Liver (tissue), 9 donors: ENCODE data around the gene PPM1J. TPM values are rescaled to one million over a fixed set of nuclear protein-coding genes. Genes with fewer than 3 reads are reported as not detected.

Experiments
- DNase-seq: peaks from one replicate; pipeline ENCODE4 v3.0.0-alpha.2; 2017; ENCODE audit warnings: low spot score
- H3K27ac ChIP-seq, 2 donors: one replicate each; pipeline ENCODE4 v1.7.0; 2013; ENCODE audit warnings: inconsistent platforms in 2 of 2, low read length in 2 of 2, control low read depth in 1 of 2, low read depth in 1 of 2, mild to moderate bottlenecking in 1 of 2
- H3K27me3 ChIP-seq, 4 donors: one replicate each; pipeline versions ENCODE4 v1.6.1 to v1.7.0; 2013; ENCODE audit warnings: low read length in 3 of 4, inconsistent platforms in 1 of 4, mild to moderate bottlenecking in 1 of 4, moderate library complexity in 1 of 4; ENCODE audit not compliant: control insufficient read depth in 4 of 4, insufficient read depth in 4 of 4
- H3K36me3 ChIP-seq, 4 donors: one replicate each; pipeline versions ENCODE4 v1.6.1 to v1.7.0; 2013; ENCODE audit warnings: low read length in 3 of 4, mild to moderate bottlenecking in 3 of 4, low read depth in 1 of 4, moderate library complexity in 1 of 4; ENCODE audit not compliant: control insufficient read depth in 4 of 4, insufficient read depth in 3 of 4
- H3K4me1 ChIP-seq, 4 donors: one replicate each; pipeline versions ENCODE4 v1.6.1 to v1.7.0; 2013; ENCODE audit warnings: low read length in 3 of 4, mild to moderate bottlenecking in 3 of 4, moderate library complexity in 1 of 4; ENCODE audit not compliant: control insufficient read depth in 4 of 4, insufficient read depth in 4 of 4
- H3K4me3 ChIP-seq, 3 donors: one replicate each; pipeline versions ENCODE4 v1.6.1 to v1.7.0; 2013; ENCODE audit warnings: low read length in 3 of 3, control low read depth in 1 of 3, low read depth in 1 of 3, mild to moderate bottlenecking in 1 of 3
- H3K9ac ChIP-seq, 2 donors: one replicate each; pipeline ENCODE4 v1.7.0; 2013; ENCODE audit warnings: low read length in 2 of 2, mild to moderate bottlenecking in 2 of 2, moderate library complexity in 2 of 2, control low read depth in 1 of 2, low read depth in 1 of 2
- H3K9me3 ChIP-seq, 4 donors: one replicate each; pipeline versions ENCODE4 v1.6.1 to v1.7.0; 2013; ENCODE audit warnings: low read length in 3 of 4; ENCODE audit not compliant: control insufficient read depth in 4 of 4
- EGR1 ChIP-seq, 2 donors: IDR thresholded peaks; 2 replicates each; pipeline ENCODE4 v1.6.1; 2016 to 2018; ENCODE audit warnings: antibody characterized with exemption in 2 of 2, low read depth in 2 of 2
- FOXA1 ChIP-seq: IDR thresholded peaks from 2 replicates; pipeline ENCODE4 v1.6.1; 2016; ENCODE audit warnings: antibody characterized with exemption
- HNF4A ChIP-seq, 2 donors: conservative IDR thresholded peaks; 2 replicates each; pipeline ENCODE4 v1.6.1; 2016; ENCODE audit warnings: antibody characterized with exemption in 2 of 2, mild to moderate bottlenecking in 2 of 2
- HNF4G ChIP-seq: IDR thresholded peaks from 2 replicates; pipeline ENCODE4 v1.6.1; 2016; ENCODE audit warnings: antibody characterized with exemption
- JUND ChIP-seq, 2 donors: IDR thresholded peaks; 2 replicates each; pipeline ENCODE4 v1.6.1; 2016; ENCODE audit warnings: antibody characterized with exemption in 2 of 2
- NR2F2 ChIP-seq: IDR thresholded peaks from 2 replicates; pipeline ENCODE4 v1.6.1; 2016; ENCODE audit warnings: antibody characterized with exemption
- RAD21 ChIP-seq, 2 donors: IDR thresholded peaks; 2 replicates each; pipeline ENCODE4 v1.6.1; 2016; ENCODE audit warnings: antibody characterized with exemption in 2 of 2, mild to moderate bottlenecking in 2 of 2
- RXRA ChIP-seq, 2 donors: IDR thresholded peaks; 2 replicates each; pipeline ENCODE4 v1.6.1; 2017 to 2018; ENCODE audit warnings: antibody characterized with exemption in 2 of 2, mild to moderate bottlenecking in 1 of 2
- SP1 ChIP-seq: IDR thresholded peaks from 2 replicates; pipeline ENCODE4 v1.6.1; 2018; ENCODE audit warnings: antibody characterized with exemption, mild to moderate bottlenecking
- TAF1 ChIP-seq: conservative IDR thresholded peaks from 2 replicates; pipeline ENCODE4 v1.6.1; 2016; ENCODE audit warnings: antibody characterized with exemption, mild to moderate bottlenecking
- YY1 ChIP-seq: IDR thresholded peaks from 2 replicates; pipeline ENCODE4 v1.6.1; 2016; ENCODE audit warnings: antibody characterized with exemption, mild to moderate bottlenecking
- WGBS: extraction: QIAGEN DNeasy Blood & Tissue Kit; methylation state at CpG from one replicate; pipeline ENCODE4 v1.1.7; 2013; 5-methylcytosine and 5-hydroxymethylcytosine counted together
- polyA plus RNA-seq, 2 donors: library from polyadenylated mRNA; stranded (reverse) in 1 of 2; unstranded in 1 of 2; fragments of 200-250 nt in 1 of 2; fragments of >200 nt in 1 of 2; fragmentation: Nextera tagmentation in 1 of 2; extraction: Ambion mirVana in 1 of 2; gene quantifications; one replicate each; pipeline versions ENCODE4 v1.2.1 to v1.2.3, GENCODE V29; 2013 to 2015
- total RNA-seq, 2 donors: library from RNA; depleted of rRNA; stranded (reverse); fragments of >200 nt; gene quantifications; one replicate each; pipeline ENCODE4 v1.2.3, GENCODE V29; 2014
- TF ChIP-seq, protein P1 (sequence below): fragments of 150-350 bp; IDR thresholded peaks from 2 replicates; pipeline ENCODE4 v1.5.1; 2017; ENCODE audit warnings: improper control_type of control experiment, low read depth, low read length; ENCODE audit not compliant: missing input control
- TF ChIP-seq, protein P2 (sequence below): IDR thresholded peaks from 2 replicates; pipeline ENCODE4 v1.6.1; 2016; ENCODE audit warnings: antibody characterized with exemption
- TF ChIP-seq, protein P3 (sequence below): IDR thresholded peaks from 2 replicates; pipeline ENCODE4 v1.6.1; 2016; ENCODE audit warnings: antibody characterized with exemption
- TF ChIP-seq, protein P4 (sequence below): IDR thresholded peaks from 2 replicates; pipeline ENCODE4 v1.6.1; 2016; ENCODE audit warnings: antibody characterized with exemption, mild to moderate bottlenecking
- TF ChIP-seq, protein P5 (sequence below): IDR thresholded peaks from 2 replicates; pipeline ENCODE4 v1.6.1; 2016; ENCODE audit warnings: antibody characterized with exemption
- donor health status: healthy.
- donor health status: healthy.
- donor health status: healthy.
- donor health status: healthy.
- donor health status: healthy.

The PPM1J gene
- total and polyA plus RNA-seq, 4 donors: 0.08 to 0.17 TPM; not detected in 2

DNA sequence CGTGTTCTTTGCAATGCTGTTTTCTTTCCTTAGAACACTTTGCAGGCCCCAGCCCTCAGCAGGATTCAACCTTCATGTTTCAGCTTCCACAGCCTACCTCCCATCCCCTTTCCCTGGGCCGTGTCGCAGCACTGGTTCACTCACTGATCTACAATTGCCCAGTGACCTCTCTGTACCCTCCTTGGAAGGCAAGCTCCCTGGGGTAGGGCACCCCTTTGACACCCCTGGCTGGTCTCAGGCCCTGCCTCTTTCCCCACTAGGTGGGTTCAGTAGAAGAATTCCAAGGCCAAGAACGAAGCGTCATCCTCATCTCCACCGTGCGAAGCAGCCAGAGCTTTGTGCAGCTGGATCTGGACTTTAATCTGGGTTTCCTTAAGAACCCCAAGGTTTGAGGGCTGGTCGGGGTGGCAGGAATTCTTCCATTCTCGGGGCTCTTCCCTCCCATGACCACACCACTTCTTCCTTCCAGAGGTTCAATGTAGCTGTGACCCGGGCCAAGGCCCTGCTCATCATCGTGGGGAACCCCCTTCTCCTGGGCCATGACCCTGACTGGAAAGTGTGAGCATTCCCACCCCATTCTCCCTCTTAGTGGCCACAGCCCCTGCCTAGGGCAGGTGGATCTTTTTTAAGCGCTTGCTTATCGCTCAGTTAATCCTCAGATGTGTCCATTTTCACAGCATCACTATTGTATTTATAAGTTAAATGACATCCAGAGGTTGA, 15.5 kb downstream of the PPM1J start:
- Histone ChIP-seq H3K27me3 (no peaks in the 10 kb centered on the region), H3K9me3 (no peaks in the 10 kb centered on the region), H3K27ac (peak overlapping the region; percentile 74 to 75), H3K9ac (peak overlapping the region in 1 of 2 donors; percentile 22), H3K4me1 (peaks cover 21 to 46% (median 39%) of the 10 kb centered on the region in 4 donors), H3K4me3 (no peak overlapping the region), H3K36me3 (peaks cover 2 to 20% (median 6%) of the 10 kb centered on the region in 4 donors)
- no peak for DNase-seq
- TF ChIP-seq, protein P1, sequence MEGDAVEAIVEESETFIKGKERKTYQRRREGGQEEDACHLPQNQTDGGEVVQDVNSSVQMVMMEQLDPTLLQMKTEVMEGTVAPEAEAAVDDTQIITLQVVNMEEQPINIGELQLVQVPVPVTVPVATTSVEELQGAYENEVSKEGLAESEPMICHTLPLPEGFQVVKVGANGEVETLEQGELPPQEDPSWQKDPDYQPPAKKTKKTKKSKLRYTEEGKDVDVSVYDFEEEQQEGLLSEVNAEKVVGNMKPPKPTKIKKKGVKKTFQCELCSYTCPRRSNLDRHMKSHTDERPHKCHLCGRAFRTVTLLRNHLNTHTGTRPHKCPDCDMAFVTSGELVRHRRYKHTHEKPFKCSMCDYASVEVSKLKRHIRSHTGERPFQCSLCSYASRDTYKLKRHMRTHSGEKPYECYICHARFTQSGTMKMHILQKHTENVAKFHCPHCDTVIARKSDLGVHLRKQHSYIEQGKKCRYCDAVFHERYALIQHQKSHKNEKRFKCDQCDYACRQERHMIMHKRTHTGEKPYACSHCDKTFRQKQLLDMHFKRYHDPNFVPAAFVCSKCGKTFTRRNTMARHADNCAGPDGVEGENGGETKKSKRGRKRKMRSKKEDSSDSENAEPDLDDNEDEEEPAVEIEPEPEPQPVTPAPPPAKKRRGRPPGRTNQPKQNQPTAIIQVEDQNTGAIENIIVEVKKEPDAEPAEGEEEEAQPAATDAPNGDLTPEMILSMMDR: no peak
- TF ChIP-seq, protein P2, sequence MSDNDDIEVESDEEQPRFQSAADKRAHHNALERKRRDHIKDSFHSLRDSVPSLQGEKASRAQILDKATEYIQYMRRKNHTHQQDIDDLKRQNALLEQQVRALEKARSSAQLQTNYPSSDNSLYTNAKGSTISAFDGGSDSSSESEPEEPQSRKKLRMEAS: no peak
- TF ChIP-seq YY1 (no peak), SP1 (no peak)
- WGBS: 74% methylated on average over 13 of the region's 13 CpGs

DNA sequence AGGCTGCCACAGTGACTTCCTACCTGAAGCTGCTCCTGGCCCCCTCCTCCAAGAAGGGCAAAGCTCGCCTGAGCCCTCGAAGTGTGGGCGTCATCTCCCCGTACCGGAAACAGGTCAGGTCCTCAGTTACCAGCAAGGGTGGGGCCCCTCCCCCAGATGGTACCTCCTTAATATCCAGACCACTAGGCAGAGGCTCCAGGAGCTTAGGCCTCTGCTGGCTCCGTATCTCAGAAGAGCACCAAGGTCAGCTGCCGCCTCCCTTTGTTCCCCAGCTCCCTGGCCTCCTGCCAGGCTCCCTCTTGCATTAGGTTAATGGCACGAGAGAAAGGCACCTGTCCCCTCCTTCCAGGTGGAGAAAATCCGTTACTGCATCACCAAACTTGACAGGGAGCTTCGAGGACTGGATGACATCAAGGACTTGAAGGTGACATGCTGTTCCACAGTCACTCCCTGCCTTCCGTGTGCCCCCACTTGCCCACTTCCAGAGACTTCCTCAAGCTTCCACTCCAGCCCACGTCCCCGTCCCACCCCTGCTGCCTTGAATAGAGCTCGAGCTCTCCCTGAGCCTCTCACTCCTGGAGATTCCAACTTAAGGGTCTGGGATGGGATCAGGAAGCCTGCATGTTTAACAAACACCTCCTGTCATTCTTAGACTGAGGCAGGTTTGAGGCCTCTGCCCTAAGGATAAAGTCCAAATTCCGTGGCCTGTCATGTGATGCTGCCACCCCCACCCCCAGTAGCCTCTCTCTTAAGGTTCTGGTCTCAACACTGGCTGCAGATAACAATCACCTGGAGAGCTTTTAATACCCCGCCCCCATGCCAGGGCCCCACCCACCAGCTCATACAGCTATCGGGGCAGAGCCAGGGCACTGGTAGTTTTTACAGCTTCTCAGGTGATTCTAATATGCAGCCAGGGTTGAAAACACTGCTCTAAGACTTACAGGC, 16.5 kb downstream of the PPM1J start:
- WGBS: 41% methylated on average over 17 of the region's 17 CpGs
- Histone ChIP-seq H3K27ac (peak overlapping the region; percentile 53 to 74), H3K27me3 (no peaks in the 10 kb centered on the region), H3K36me3 (peaks cover 2 to 29% (median 11%) of the 10 kb centered on the region in 4 donors), H3K4me1 (peaks cover 21 to 41% (median 37%) of the 10 kb centered on the region in 4 donors), H3K9ac (peak overlapping the region in 1 of 2 donors; percentile 49), H3K4me3 (peak overlapping the region in 1 of 3 donors; percentile 12), H3K9me3 (no peaks in the 10 kb centered on the region)
- DNase-seq: peak; percentile 69
- TF ChIP-seq, protein P3, sequence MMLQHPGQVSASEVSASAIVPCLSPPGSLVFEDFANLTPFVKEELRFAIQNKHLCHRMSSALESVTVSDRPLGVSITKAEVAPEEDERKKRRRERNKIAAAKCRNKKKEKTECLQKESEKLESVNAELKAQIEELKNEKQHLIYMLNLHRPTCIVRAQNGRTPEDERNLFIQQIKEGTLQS: no peak
- TF ChIP-seq, protein P4, sequence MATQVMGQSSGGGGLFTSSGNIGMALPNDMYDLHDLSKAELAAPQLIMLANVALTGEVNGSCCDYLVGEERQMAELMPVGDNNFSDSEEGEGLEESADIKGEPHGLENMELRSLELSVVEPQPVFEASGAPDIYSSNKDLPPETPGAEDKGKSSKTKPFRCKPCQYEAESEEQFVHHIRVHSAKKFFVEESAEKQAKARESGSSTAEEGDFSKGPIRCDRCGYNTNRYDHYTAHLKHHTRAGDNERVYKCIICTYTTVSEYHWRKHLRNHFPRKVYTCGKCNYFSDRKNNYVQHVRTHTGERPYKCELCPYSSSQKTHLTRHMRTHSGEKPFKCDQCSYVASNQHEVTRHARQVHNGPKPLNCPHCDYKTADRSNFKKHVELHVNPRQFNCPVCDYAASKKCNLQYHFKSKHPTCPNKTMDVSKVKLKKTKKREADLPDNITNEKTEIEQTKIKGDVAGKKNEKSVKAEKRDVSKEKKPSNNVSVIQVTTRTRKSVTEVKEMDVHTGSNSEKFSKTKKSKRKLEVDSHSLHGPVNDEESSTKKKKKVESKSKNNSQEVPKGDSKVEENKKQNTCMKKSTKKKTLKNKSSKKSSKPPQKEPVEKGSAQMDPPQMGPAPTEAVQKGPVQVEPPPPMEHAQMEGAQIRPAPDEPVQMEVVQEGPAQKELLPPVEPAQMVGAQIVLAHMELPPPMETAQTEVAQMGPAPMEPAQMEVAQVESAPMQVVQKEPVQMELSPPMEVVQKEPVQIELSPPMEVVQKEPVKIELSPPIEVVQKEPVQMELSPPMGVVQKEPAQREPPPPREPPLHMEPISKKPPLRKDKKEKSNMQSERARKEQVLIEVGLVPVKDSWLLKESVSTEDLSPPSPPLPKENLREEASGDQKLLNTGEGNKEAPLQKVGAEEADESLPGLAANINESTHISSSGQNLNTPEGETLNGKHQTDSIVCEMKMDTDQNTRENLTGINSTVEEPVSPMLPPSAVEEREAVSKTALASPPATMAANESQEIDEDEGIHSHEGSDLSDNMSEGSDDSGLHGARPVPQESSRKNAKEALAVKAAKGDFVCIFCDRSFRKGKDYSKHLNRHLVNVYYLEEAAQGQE: peak; percentile 82
- peak; percentile 95 for TF ChIP-seq HNF4G
- TF ChIP-seq NR2F2: peak; percentile 15
- no peak for TF ChIP-seq EGR1 (IDR thresholded peaks at IDR 0.05; ENCODE audit: low read depth in 2 of 2)
- TF ChIP-seq RXRA (IDR thresholded peaks at IDR 0.05): peak; percentile 46 to 55
- TF ChIP-seq RAD21 (IDR thresholded peaks at IDR 0.05): peak in 1 of 2 donors; percentile 9
- TF ChIP-seq HNF4A (conservative IDR thresholded peaks at IDR 0.05): peak; percentile 99
- TF ChIP-seq YY1: no peak
- TF ChIP-seq JUND (IDR thresholded peaks at IDR 0.05): peak in 1 of 2 donors; percentile 53
- TF ChIP-seq, protein P2: no peak
- no peak for TF ChIP-seq TAF1
- TF ChIP-seq, protein P5, sequence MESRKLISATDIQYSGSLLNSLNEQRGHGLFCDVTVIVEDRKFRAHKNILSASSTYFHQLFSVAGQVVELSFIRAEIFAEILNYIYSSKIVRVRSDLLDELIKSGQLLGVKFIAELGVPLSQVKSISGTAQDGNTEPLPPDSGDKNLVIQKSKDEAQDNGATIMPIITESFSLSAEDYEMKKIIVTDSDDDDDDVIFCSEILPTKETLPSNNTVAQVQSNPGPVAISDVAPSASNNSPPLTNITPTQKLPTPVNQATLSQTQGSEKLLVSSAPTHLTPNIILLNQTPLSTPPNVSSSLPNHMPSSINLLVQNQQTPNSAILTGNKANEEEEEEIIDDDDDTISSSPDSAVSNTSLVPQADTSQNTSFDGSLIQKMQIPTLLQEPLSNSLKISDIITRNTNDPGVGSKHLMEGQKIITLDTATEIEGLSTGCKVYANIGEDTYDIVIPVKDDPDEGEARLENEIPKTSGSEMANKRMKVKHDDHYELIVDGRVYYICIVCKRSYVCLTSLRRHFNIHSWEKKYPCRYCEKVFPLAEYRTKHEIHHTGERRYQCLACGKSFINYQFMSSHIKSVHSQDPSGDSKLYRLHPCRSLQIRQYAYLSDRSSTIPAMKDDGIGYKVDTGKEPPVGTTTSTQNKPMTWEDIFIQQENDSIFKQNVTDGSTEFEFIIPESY: no peak
- no peak for TF ChIP-seq FOXA1
- peak; percentile 99 for TF ChIP-seq SP1
